Peyer's patch (tissue), 4 donors: Measurements from ENCODE around the gene RHOXF2.
"Not testable (repeated sequence)": the region's sequence is repeated elsewhere in the genome, so short reads cannot be mapped to it uniquely, and the experiment has no call there.

Experiments used
- CTCF ChIP-seq, 6 experiments: fragments of 450-650 bp in 4 of 6; fragments of 200-600 bp in 2 of 6; sonication (generic) in 1 of 6; IDR thresholded peaks; one replicate each; pipeline ENCODE4 v1.5.1; 2017 to 2019; ENCODE audit warnings: antibody characterized with exemption in 6 of 6, mild to moderate bottlenecking in 3 of 6, moderate library complexity in 1 of 6
- POLR2A ChIP-seq, 2 donors: fragments of 450-650 bp; IDR thresholded peaks; one replicate each; pipeline ENCODE4 v1.5.1; 2017; ENCODE audit warnings: antibody characterized with exemption in 2 of 2, mild to moderate bottlenecking in 2 of 2, moderate library complexity in 2 of 2

GRCh38 chrX:120146323-120146722, 12.1 kb upstream of the RHOXF2 start:
- TF ChIP-seq CTCF, POLR2A (IDR thresholded peaks at IDR 0.05): not testable (repeated sequence)
